H9 (cell line): ENCODE measurements around the gene TIPIN. TPM values are rescaled to one million over a fixed set of nuclear protein-coding genes. Genes with fewer than 3 reads are reported as not detected.

Experiments
- DNase-seq: peaks from one replicate; pipeline ENCODE4 v3.0.0-alpha.2; 2017
- H2AFZ ChIP-seq: one replicate; pipeline ENCODE4 v1.6.1; 2013; ENCODE audit warnings: mild to moderate bottlenecking, low read length, control low read depth, moderate library complexity
- H2AK5ac ChIP-seq: 2 replicates; pipeline ENCODE4 v1.6.1; 2013; ENCODE audit warnings: low read length, control low read depth, mixed read lengths; ENCODE audit not compliant: insufficient read length
- H2BK120ac ChIP-seq: one replicate; pipeline ENCODE4 v1.6.1; 2013; ENCODE audit warnings: low read depth, mild to moderate bottlenecking, low read length, control low read depth, inconsistent platforms; ENCODE audit not compliant: poor library complexity, severe bottlenecking
- H2BK12ac ChIP-seq: 2 replicates; pipeline ENCODE4 v1.6.1; 2013; ENCODE audit warnings: low read length, control low read depth, mixed read lengths, low read depth; ENCODE audit not compliant: insufficient read length
- H2BK15ac ChIP-seq: 2 replicates; pipeline ENCODE4 v1.6.1; 2013; ENCODE audit warnings: low read depth, low read length, control low read depth
- H2BK20ac ChIP-seq: one replicate; pipeline ENCODE4 v1.6.1; 2013; ENCODE audit warnings: low read depth, mild to moderate bottlenecking, low read length, control low read depth, inconsistent platforms; ENCODE audit not compliant: poor library complexity, severe bottlenecking
- H2BK5ac ChIP-seq: 2 replicates; pipeline ENCODE4 v1.6.1; 2013; ENCODE audit warnings: low read length, control low read depth, mixed read lengths; ENCODE audit not compliant: insufficient read length
- H3K14ac ChIP-seq: 2 replicates; pipeline ENCODE4 v1.6.1; 2013; ENCODE audit warnings: low read length, control low read depth; ENCODE audit not compliant: insufficient read depth
- H3K18ac ChIP-seq: 2 replicates; pipeline ENCODE4 v1.6.1; 2013; ENCODE audit warnings: low read depth, mild to moderate bottlenecking, mixed read lengths, low read length, control low read depth; ENCODE audit not compliant: insufficient read length
- H3K23ac ChIP-seq: 2 replicates; pipeline ENCODE4 v1.6.1; 2013; ENCODE audit warnings: low read length, control low read depth, mixed read lengths, low read depth; ENCODE audit not compliant: insufficient read length
- H3K23me2 ChIP-seq: 2 replicates; pipeline ENCODE4 v1.6.1; 2013; ENCODE audit warnings: low read depth, mild to moderate bottlenecking, mixed read lengths, low read length, control low read depth; ENCODE audit not compliant: insufficient read length, poor library complexity, severe bottlenecking
- H3K27ac ChIP-seq: 2 replicates; pipeline ENCODE4 v1.5.1; 2013; ENCODE audit warnings: low read length, control low read depth, mixed read lengths, low read depth; ENCODE audit not compliant: insufficient read length
- H3K27me3 ChIP-seq: 2 replicates; pipeline ENCODE4 v1.6.1; 2013; ENCODE audit warnings: low read length, control low read depth, inconsistent platforms; ENCODE audit not compliant: insufficient read depth
- H3K4ac ChIP-seq: 2 replicates; pipeline ENCODE4 v1.6.1; 2013; ENCODE audit warnings: low read depth, mild to moderate bottlenecking, control low read depth, inconsistent platforms, low read length, moderate library complexity
- H3K4me1 ChIP-seq: 2 replicates; pipeline ENCODE4 v1.6.1; 2013; ENCODE audit warnings: low read length, control low read depth, inconsistent platforms; ENCODE audit not compliant: insufficient read depth
- H3K4me2 ChIP-seq: 2 replicates; pipeline ENCODE4 v1.6.1; 2013; ENCODE audit warnings: low read length, control low read depth, mixed read lengths; ENCODE audit not compliant: insufficient read length, insufficient read depth
- H3K56ac ChIP-seq: 2 replicates; pipeline ENCODE4 v1.6.1; 2013; ENCODE audit warnings: low read depth, mild to moderate bottlenecking, mixed read lengths, low read length, control low read depth; ENCODE audit not compliant: insufficient read length
- H3K79me1 ChIP-seq: 2 replicates; pipeline ENCODE4 v1.6.1; 2013; ENCODE audit warnings: low read depth, mild to moderate bottlenecking, moderate library complexity, low read length, control low read depth, inconsistent platforms; ENCODE audit not compliant: insufficient read depth, poor library complexity, severe bottlenecking
- H3K79me2 ChIP-seq: 2 replicates; pipeline ENCODE4 v1.6.1; 2013; ENCODE audit warnings: low read length, control low read depth, inconsistent platforms; ENCODE audit not compliant: insufficient read depth
- H3K9ac ChIP-seq: 2 replicates; pipeline ENCODE4 v1.6.1; 2013; ENCODE audit warnings: low read length, control low read depth, mixed read lengths; ENCODE audit not compliant: insufficient read length; ENCODE audit errors: extremely low read depth
- H3K9me3 ChIP-seq: one replicate; pipeline ENCODE4 v1.6.1; 2013; ENCODE audit warnings: low read depth, low read length, inconsistent platforms; ENCODE audit not compliant: control insufficient read depth
- H3T11ph ChIP-seq: one replicate; pipeline ENCODE4 v1.6.1; 2013; ENCODE audit warnings: mild to moderate bottlenecking, low read length, control low read depth, inconsistent platforms
- H4K20me1 ChIP-seq: one replicate; pipeline ENCODE4 v1.6.1; 2013; ENCODE audit not compliant: control insufficient read depth, insufficient read length, insufficient read depth
- H4K5ac ChIP-seq: 2 replicates; pipeline ENCODE4 v1.6.1; 2013; ENCODE audit warnings: low read depth, mild to moderate bottlenecking, mixed read lengths, low read length, control low read depth; ENCODE audit not compliant: insufficient read length
- H4K8ac ChIP-seq: replicated peaks from 2 replicates; pipeline ENCODE4 v1.6.1; 2013; ENCODE audit warnings: low read length, control low read depth, mixed read lengths, low read depth; ENCODE audit not compliant: insufficient read length
- H4K91ac ChIP-seq: 2 replicates; pipeline ENCODE4 v1.6.1; 2013; ENCODE audit warnings: low read depth, mild to moderate bottlenecking, moderate library complexity, mixed read lengths, low read length, control low read depth; ENCODE audit not compliant: insufficient read length
- H3K27ac Mint-ChIP-seq, 3 experiments: 2 replicates in 2 of 3; 3 replicates in 1 of 3; pipeline ENCODE4 v1.8.0; 2020 to 2021; ENCODE audit warnings: mixed read lengths in 3 of 3, mild to moderate bottlenecking in 1 of 3, moderate library complexity in 1 of 3
- H3K27me3 Mint-ChIP-seq: 2 replicates; pipeline ENCODE4 v1.8.0; 2021; ENCODE audit warnings: low read depth, mild to moderate bottlenecking, moderate library complexity, mixed read lengths
- H3K36me3 Mint-ChIP-seq, 3 experiments: 2 replicates in 2 of 3; 3 replicates in 1 of 3; pipeline ENCODE4 v1.8.0; 2020 to 2021; ENCODE audit warnings: low read depth in 3 of 3, mixed read lengths in 3 of 3; ENCODE audit not compliant: insufficient read depth in 1 of 3
- H3K4me1 Mint-ChIP-seq, 2 experiments: 2 replicates each; pipeline ENCODE4 v1.8.0; 2020; ENCODE audit warnings: mixed read lengths in 2 of 2
- H3K4me3 Mint-ChIP-seq, 2 experiments: 2 replicates in 1 of 2; 3 replicates in 1 of 2; pipeline ENCODE4 v1.8.0; 2020 to 2021; ENCODE audit warnings: mild to moderate bottlenecking in 2 of 2, mixed read lengths in 2 of 2, moderate library complexity in 1 of 2
- H3K9me3 Mint-ChIP-seq, 2 experiments: 2 replicates in 1 of 2; 3 replicates in 1 of 2; pipeline ENCODE4 v1.8.0; 2020; ENCODE audit warnings: mild to moderate bottlenecking in 2 of 2, mixed read lengths in 2 of 2, moderate library complexity in 1 of 2
- WGBS: extraction: QIAGEN DNeasy Blood & Tissue Kit; methylation state at CpG from one replicate; pipeline ENCODE4 v1.1.7; 2013; ENCODE audit warnings: missing lambda C conversion rate, low lambda C conversion rate, mixed read lengths; ENCODE audit not compliant: insufficient read length; ENCODE audit errors: extremely low coverage; 5-methylcytosine and 5-hydroxymethylcytosine counted together
- total RNA-seq: library from RNA; stranded (reverse); gene quantifications from 2 replicates; pipeline ENCODE4 v1.2.1, GENCODE V29; 2021
- TF ChIP-seq, protein P1 (sequence below): fragments of 200-600 bp; sonication (generic); conservative IDR thresholded peaks from 3 replicates; pipeline ENCODE4 v1.8.0; 2021; ENCODE audit warnings: antibody characterized with exemption, mild to moderate bottlenecking

Gene TIPIN
- total RNA-seq, 1 experiment from 2014 or later, result 26.9 TPM

DNA sequence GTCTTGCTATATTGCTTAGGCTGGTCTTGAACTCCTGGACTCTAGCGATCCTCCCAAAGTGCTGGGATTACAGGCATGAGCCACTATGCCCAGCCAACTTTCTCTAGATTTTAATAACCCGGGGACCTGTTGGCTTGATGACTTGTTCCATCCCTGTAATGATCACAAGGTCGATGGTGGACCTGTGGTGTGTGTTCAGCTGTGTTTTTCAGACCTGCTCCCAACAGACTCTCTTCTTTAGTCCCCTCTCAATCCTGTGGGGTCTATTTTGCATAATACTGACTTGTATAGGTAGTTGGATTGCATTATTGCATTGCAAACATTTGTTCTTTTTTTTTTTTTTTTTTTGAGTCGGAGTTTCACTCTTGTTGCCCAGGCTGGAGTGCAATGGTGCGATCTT, 32.1 kb upstream of the TIPIN start:
- no peaks in the 10 kb centered on the region; a peak in 1 of 5 replicates for H3K9me3 Mint-ChIP-seq
- no peak overlapping the region for H3K18ac ChIP-seq
- peaks cover 28 to 36% of the 10 kb centered on the region in 2 experiments for H3K4me1 Mint-ChIP-seq
- H3K27ac Mint-ChIP-seq, result no peak overlapping the region
- H2BK15ac ChIP-seq, result no peak overlapping the region
- no peaks in the 10 kb centered on the region for H3K79me1 ChIP-seq
- H3K79me2 ChIP-seq, result peaks cover 34% of the 10 kb centered on the region; the same call in 1 of the 2 replicates
- DNase-seq, result no peak
- no peak overlapping the region for H4K91ac ChIP-seq
- no peak overlapping the region for H2AK5ac ChIP-seq
- no peak overlapping the region for H4K5ac ChIP-seq
- peak overlapping the region; percentile 99 for H3K4me2 ChIP-seq
- H3K14ac ChIP-seq, result no peak overlapping the region
- H3K27me3 ChIP-seq, result no peaks in the 10 kb centered on the region
- no peak overlapping the region for H3K23ac ChIP-seq
- no peak overlapping the region for H2AFZ ChIP-seq
- H3K4me1 ChIP-seq, result no peaks in the 10 kb centered on the region
- no peak overlapping the region for H2BK120ac ChIP-seq
- H3K9ac ChIP-seq, result no peak overlapping the region
- no peak overlapping the region for H2BK20ac ChIP-seq
- no CpG with 5 or more reads among the region's 5 CpGs for WGBS
- TF ChIP-seq, protein P1, sequence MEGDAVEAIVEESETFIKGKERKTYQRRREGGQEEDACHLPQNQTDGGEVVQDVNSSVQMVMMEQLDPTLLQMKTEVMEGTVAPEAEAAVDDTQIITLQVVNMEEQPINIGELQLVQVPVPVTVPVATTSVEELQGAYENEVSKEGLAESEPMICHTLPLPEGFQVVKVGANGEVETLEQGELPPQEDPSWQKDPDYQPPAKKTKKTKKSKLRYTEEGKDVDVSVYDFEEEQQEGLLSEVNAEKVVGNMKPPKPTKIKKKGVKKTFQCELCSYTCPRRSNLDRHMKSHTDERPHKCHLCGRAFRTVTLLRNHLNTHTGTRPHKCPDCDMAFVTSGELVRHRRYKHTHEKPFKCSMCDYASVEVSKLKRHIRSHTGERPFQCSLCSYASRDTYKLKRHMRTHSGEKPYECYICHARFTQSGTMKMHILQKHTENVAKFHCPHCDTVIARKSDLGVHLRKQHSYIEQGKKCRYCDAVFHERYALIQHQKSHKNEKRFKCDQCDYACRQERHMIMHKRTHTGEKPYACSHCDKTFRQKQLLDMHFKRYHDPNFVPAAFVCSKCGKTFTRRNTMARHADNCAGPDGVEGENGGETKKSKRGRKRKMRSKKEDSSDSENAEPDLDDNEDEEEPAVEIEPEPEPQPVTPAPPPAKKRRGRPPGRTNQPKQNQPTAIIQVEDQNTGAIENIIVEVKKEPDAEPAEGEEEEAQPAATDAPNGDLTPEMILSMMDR, result no peak
- H3K56ac ChIP-seq, result no peak overlapping the region
- peaks cover 10% of the 10 kb centered on the region for H3K23me2 ChIP-seq
- no peak overlapping the region for H3T11ph ChIP-seq
- no peak overlapping the region for H3K27ac ChIP-seq
- no peak overlapping the region for H3K4ac ChIP-seq
- peaks cover 9 to 12% (median 10%) of the 10 kb centered on the region in 3 experiments; a peak in 6 of 7 replicates for H3K36me3 Mint-ChIP-seq
- no peaks in the 10 kb centered on the region for H4K20me1 ChIP-seq
- no peak overlapping the region for H4K8ac ChIP-seq
- no peak overlapping the region for H2BK12ac ChIP-seq
- no peaks in the 10 kb centered on the region for H3K9me3 ChIP-seq
- peak overlapping the region; percentile 83 to 94 for H3K4me3 Mint-ChIP-seq
- no peaks in the 10 kb centered on the region for H3K27me3 Mint-ChIP-seq
- no peak overlapping the region for H2BK5ac ChIP-seq
